NB4 (cell line): Measurements from ENCODE around the gene FGF10.

Experiments
- DNase-seq: peaks from one replicate; pipeline ENCODE4 v3.0.0; 2010; ENCODE audit warnings: low read depth
- H3K4me3 ChIP-seq: one replicate; pipeline ENCODE4 v1.5.1; 2011; ENCODE audit warnings: mild to moderate bottlenecking, low read depth, low read length, moderate library complexity
- CTCF ChIP-seq: IDR thresholded peaks from one replicate; pipeline ENCODE4 v1.5.1; 2012; ENCODE audit warnings: low read depth, low read length
- MYC ChIP-seq: IDR thresholded peaks from 2 replicates; pipeline ENCODE4 v1.6.1; 2011; ENCODE audit warnings: low read depth, low read length
- POLR2A ChIP-seq: IDR thresholded peaks from 2 replicates; pipeline ENCODE4 v1.6.1; 2011; ENCODE audit warnings: mild to moderate bottlenecking; ENCODE audit not compliant: insufficient read length; ENCODE audit errors: extremely low read depth
- TF ChIP-seq, protein P1 (sequence below): IDR thresholded peaks from 2 replicates; pipeline ENCODE4 v1.6.1; 2011; ENCODE audit warnings: low read depth, low read length

The FGF10 gene

GRCh38 chr5:44300551-44300950 is 88.7 kb downstream of the FGF10 start:
- no peak overlapping the region for H3K4me3 ChIP-seq
- TF ChIP-seq POLR2A (no peak), MYC (no peak), CTCF (no peak)
- TF ChIP-seq, protein P1, sequence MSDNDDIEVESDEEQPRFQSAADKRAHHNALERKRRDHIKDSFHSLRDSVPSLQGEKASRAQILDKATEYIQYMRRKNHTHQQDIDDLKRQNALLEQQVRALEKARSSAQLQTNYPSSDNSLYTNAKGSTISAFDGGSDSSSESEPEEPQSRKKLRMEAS: no peak
- no peak for DNase-seq

DNA sequence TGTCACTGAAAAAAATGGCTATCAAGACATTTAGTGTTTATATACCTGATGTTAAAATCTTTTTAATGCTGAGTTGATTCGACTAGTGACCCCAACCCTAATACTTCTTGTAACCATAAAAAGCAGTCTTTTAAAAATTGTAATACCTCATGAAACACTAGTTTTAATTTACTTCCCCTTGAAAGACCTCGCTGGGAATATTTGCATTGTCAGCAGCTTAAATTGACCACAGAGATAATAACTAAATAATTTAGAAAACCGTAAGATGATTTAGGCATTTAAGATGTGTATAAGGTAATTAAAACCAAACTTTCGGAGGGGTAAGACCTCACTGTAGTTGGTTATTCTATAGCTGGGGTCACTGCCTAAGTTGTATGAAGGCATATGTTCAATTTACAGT is 89.8 kb downstream of the FGF10 start:
- DNase-seq: no peak
- TF ChIP-seq MYC (no peak), CTCF (no peak), POLR2A (no peak)
- TF ChIP-seq, protein P1: no peak
- H3K4me3 ChIP-seq: no peak overlapping the region

GRCh38 chr5:44294516-44294915 is 94.7 kb downstream of the FGF10 start:
- H3K4me3 ChIP-seq: no peak overlapping the region
- TF ChIP-seq CTCF (no peak), POLR2A (no peak), MYC (no peak)
- TF ChIP-seq, protein P1: no peak
- DNase-seq: no peak

- no peak for DNase-seq
- TF ChIP-seq MYC (no peak), POLR2A (no peak), CTCF (no peak)
- TF ChIP-seq, protein P1: no peak
- H3K4me3 ChIP-seq: no peak overlapping the region
These were observed 96.5 kb downstream of the FGF10 start for GRCh38 chr5:44292736-44293135.

- DNase-seq: no peak
- TF ChIP-seq CTCF: no peak
- no peak overlapping the region for H3K4me3 ChIP-seq
These were observed 110.8 kb downstream of the FGF10 start for GRCh38 chr5:44278469-44278868.

DNA sequence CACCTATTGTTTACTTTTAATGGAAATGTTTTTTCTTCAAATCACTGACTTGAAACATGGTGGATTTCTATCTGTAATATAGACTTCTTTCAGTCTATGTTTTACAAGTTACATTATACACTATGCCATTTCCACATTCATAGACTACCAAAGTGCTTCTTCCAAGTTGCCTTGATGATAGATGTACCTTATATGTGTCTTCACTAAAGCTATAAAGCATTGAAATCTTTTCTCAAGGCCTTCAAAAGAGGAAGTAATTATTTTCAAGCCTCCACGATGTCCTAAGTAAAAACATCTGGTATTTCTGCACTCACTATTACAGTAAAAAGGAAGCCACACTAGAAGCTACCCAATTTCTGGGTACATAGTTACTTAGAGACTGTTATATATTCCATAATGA is 113.3 kb downstream of the FGF10 start:
- DNase-seq: peak; percentile 11
- TF ChIP-seq MYC: no peak
- no peak for TF ChIP-seq CTCF
- TF ChIP-seq POLR2A: no peak
- TF ChIP-seq, protein P1: no peak

More for the DNA sequence above, 113.3 kb downstream of the FGF10 start:
- no peak overlapping the region for H3K4me3 ChIP-seq
